ENCODE results near the gene ANP32A.

Gene ANP32A

DNA sequence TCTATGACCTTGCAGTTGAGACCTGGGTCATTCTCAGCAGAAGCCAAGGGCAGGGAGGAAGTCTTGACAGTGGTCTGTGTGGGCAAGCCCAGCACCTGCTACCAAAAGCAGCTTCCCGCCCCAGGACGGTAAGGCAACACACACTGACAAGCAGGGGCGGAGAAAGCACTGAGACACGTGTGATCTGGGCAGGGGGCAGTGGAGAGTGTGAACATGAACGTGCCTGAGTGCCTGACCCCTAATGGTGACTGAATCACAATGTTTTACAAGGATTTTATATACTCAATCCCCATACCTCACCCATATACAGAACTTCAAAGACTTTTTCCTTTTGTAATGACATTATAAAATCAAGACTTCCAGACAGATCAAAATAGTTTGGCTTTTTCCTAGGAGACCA lies 35.2 kb downstream of the ANP32A start:
- TF ChIP-seq GATA2 (IDR thresholded peaks at IDR 0.05; ENCODE audit: low read depth, low read length), result no peak
- no peak for TF ChIP-seq GATA3 (IDR thresholded peaks at IDR 0.05; ENCODE audit: low read depth, low read length)

DNA sequence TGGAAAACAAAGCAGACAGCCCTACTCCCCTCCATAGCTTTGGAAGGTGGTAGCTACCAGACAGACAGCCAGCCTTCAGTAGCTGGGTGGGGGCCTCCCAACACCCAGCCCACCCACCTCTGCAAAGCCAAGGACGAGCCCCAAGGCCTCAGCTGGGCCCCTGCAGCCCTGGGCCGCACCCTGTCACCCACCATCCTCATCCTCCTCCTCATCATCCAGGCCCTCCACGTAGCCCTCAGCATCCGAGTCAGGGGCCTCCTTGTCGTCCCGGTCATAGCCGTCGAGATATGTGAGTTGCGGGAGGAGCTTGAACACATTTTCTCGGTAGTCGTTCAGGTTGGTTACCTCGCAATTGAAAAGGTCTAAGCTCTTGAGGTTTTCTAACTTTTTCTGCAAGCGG lies 36.5 kb downstream of the ANP32A start:
- TF ChIP-seq GATA2 (IDR thresholded peaks at IDR 0.05; ENCODE audit: low read depth, low read length) (no peak), GATA3 (IDR thresholded peaks at IDR 0.05; ENCODE audit: low read depth, low read length) (no peak)

DNA sequence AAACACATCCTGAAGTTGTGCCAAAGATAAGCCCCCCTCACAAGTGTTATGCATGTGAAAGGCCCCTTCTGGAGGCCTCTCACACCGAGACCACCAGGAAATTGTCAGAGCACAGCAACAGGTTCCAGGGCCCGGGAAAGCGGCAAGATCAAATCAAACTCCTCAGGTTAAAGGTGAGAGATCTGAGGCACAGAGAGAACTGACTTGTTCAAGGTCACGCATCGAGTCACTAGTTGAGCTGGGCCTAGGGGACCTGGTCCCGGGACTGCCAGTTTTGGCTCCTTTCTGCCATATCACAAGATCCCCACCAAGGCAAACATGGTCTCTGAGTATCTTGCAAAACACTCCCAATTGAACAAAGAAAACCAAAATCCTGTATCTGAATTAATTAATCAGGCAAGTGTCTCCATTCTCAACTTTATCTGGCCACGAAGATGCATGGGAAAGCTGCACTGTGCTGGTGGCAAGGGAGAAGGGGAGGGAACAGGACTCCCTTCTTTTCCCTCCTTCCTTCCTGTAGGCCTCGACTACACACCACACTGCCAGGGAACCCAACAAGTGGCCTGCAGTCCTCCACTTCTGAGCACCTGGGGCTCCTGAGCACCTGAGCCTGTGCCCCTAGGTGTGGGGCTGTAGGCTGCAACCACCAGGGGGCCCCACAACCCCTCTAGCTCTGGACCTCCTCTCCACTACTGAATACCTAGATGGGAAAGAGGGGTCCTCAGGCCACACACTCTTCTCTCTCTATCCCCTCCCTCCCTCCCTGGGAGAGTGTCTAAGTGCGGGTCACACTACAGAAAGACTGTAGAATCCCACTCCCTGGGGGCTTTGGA lies 37.3 kb downstream of the ANP32A start:
- TF ChIP-seq GATA2 (IDR thresholded peaks at IDR 0.05; ENCODE audit: low read depth, low read length) (no peak), GATA3 (IDR thresholded peaks at IDR 0.05; ENCODE audit: low read depth, low read length) (no peak)

DNA sequence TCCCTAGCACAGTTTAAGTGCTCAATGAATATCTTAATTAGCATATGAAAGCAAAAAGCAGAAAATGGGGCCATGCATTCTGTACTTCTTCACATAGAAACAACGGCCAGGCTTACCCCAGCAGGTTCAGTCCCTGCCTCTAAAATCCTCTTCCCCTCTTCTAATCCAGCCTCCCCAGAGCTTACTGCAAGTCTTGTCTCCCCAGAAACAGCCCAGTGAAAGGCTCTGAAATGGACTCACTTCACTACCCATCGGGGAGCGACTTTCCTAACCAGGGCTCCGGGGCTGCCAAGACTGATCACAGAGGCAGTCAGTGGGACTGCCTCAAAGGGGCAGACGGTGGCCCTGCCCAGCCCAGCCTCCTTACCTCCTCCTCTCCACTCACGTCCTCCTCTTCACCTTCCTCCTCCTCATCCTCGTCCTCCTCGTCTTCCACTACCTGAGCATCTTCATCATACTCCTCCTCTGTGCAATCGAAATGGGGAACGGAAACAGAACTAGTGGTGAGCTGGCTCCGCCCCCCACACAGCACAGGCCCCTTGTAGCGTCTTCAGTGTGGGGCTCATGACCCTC lies 38.0 kb downstream of the ANP32A start:
- no peak for TF ChIP-seq GATA2 (IDR thresholded peaks at IDR 0.05; ENCODE audit: low read depth, low read length)
- TF ChIP-seq GATA3 (IDR thresholded peaks at IDR 0.05; ENCODE audit: low read depth, low read length), result no peak

DNA sequence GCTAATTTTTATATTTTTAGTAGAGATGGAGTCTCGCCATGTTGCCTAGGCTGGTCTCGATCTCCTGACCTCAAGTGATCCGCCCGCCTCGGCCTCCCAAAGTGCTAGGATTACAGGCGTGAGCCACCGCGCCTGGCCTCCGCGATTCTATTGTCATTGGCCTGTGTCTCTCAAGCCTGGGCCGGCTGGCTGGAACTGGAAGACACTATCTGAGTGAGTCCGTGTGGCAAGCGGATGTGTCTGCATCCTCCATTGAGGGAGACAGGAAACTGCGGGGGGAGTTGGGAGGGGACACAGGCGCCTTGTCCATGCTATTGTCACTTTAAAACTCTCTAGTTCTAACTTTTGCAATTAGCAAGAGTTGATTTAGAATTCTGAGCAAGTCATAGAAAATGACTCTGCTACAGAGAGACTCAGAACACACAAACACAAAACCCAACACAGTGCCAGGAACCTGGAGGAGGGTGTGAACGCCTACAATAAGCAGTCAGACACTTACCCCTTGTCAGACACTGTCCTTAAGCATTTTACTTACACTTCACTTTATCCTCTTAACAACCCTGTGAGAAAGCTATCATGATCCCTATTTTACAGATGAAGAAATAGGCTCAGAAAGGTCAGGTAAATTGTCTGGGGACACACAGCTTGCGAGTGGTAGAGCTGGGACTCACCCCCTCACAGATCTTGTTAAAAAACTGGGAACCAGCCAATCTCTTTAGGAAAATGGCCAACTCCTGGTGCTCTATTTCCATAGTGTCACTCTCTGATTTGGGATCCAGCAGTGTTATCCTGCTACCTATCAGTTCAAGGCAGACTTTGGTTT lies 38.7 kb downstream of the ANP32A start:
- TF ChIP-seq GATA3 (IDR thresholded peaks at IDR 0.05; ENCODE audit: low read depth, low read length), result no peak

DNA sequence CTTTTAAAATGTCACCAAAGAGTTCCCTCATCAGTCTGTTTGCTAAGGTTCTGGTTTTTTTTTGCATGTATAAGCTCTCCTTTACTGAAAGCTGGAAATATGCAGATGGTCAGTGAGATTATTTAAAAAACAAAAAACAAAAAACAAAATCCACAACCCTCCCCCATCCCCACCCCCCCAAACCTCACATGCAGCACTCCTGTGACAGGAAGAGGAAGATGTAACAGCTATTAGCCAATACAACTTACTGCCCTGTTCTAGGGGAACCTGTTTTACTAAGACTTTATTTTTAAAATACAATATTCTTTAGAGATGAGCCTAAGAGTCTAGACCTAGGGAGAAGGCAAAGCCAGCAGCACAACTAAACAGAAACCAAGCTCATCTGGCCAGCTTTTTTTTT lies 39.5 kb downstream of the ANP32A start:
- TF ChIP-seq GATA3 (IDR thresholded peaks at IDR 0.05; ENCODE audit: low read depth, low read length) (no peak), GATA2 (IDR thresholded peaks at IDR 0.05; ENCODE audit: low read depth, low read length) (no peak)

DNA sequence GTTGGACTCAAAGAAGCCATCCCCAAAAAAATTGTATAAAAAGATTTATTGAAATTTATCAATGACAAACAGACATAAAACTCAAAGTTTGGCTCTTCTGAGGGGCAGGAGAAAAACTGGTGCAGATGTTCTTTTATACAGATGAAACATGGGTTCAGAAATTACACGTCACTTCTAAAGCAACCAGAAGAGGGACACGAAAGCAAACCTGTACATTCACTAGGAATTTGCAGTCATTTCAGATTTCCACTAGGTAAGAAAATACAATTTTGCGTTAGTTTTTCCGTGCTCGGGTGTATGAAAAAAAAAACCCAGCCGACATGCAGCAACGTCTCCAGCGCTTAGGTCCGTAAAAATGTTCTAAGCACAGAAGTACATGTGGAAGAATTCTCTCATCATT lies 41.8 kb downstream of the ANP32A start:
- TF ChIP-seq GATA3 (IDR thresholded peaks at IDR 0.05; ENCODE audit: low read depth, low read length), result no peak
- TF ChIP-seq GATA2 (IDR thresholded peaks at IDR 0.05; ENCODE audit: low read depth, low read length), result no peak

DNA sequence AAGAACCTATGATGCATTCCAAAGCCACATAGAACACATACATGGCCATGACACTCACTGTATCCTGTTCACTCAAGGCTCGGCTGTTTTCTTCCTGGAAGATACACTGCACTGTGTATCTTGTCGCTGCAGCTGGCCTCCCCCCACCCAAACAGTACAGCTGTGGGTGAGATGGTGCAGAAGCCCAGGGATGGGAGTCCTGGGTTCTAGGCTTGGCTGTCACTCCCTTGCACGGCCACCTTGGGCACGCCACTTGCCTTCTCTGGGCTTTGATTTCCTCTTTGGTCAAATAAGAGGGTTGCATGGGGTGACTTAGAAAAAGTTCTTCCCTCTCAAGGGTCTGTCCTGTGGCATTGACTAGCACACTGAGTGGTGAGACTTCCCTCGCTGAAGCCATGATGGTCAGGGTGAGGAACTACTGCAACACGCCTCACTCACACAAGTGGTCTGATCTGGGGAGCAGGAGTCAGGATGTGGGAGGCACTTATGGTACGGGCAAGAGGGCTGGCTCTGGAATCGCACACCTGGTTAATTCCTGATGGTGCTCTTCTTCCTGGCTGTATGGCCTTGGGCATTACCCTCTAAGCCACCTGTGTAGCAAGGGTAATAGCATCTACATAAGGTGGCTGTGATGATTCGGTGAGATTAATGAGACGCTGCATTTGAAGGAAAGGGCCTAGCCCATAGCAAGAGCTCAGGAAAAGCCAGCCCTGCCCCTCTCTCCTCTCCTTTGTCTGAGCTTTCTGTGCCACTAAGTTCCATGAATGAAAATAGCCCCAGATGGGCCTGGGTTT lies 44.0 kb downstream of the ANP32A start:
- TF ChIP-seq GATA2 (IDR thresholded peaks at IDR 0.05; ENCODE audit: low read depth, low read length) (no peak), GATA3 (IDR thresholded peaks at IDR 0.05; ENCODE audit: low read depth, low read length) (no peak)

DNA sequence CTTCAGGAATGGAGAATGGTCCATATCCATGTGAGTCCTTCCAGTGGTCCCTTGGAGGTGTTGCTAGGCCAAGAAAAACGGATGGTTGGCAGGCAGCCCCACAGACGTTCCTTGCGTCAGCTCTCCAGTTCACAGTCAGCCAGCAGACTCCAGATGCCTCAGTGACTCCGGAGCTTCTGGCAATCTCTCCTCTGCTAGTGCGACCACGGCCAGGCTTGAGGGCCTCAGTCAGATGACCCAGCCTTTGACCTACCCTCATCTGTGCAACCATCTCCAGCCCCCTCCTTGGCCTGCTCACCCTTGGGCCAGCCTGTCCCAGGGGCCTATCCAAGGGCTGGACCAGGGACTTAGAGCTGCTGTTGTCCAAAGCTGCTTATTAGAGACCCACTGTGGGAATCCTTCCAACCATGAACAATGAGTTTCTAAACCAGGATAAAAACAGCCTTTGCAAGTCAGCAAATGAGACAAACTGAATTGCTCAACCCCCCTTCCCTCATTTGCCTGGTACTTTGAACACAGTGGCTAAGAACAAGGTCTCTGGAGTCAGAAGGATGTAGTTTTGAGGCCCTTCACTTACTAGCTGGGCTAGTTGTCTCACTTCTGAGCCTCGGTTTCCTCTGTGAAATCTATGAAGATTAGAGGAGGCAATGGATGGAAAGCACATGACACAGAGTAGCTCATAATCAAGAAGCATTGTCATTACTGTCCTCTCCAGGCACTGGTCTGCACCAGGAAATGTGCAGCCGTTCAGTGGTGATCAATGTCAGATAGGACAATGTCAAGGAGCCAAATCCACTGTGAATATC lies 44.8 kb downstream of the ANP32A start:
- TF ChIP-seq GATA2 (IDR thresholded peaks at IDR 0.05; ENCODE audit: low read depth, low read length) (no peak), GATA3 (IDR thresholded peaks at IDR 0.05; ENCODE audit: low read depth, low read length) (no peak)

DNA sequence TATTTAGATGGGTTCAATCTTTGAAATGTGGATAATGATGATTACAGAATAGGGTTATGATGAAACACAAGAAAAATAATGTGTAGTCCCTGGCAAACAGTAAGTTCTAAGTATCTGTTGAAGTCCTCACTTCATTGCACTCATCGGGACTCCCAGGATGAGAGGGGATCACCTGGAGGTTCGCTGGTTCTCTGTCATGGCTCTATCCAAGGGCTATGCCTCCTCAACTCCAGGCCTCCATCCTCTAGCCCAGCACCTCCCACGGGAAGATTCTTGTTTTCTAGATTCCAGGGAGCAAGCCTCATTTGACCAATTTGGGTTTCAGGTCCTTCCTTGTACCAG lies 45.5 kb downstream of the ANP32A start:
- no peak for TF ChIP-seq GATA2 (IDR thresholded peaks at IDR 0.05; ENCODE audit: low read depth, low read length)
- no peak for TF ChIP-seq GATA3 (IDR thresholded peaks at IDR 0.05; ENCODE audit: low read depth, low read length)

DNA sequence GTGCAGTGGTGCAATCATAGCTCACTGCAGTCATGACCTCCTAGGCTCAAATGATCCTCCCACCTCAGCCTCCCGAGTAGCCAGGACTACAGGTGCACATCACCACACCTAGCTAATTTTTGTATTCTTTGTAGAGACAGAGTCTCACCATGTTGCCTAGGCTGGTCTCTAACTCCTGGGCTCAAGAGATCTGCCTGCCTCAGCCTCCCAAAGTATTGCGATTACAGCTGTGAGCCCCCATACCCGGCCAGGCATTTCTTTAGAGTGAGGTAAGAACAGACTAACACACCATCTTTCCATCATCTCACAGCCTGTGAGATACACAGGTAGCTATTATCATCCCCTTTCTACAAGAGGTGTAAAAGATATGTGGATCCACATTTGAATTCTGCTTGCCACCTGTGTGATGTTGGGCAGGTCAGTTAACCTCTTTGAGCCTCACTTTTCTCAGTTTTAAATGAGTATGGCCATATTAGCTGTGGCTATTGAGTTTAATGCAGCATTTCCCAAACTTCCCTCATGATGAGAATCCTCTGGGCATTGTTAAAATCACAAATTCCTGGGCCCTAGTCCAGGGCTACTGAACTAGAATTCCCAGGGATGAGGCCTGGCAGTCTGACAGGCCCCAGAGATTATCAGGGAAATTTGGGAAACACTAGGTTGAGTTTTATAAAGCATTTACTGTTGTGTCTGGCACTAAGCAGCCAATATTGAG lies 46.0 kb downstream of the ANP32A start:
- no peak for TF ChIP-seq GATA3 (IDR thresholded peaks at IDR 0.05; ENCODE audit: low read depth, low read length)

DNA sequence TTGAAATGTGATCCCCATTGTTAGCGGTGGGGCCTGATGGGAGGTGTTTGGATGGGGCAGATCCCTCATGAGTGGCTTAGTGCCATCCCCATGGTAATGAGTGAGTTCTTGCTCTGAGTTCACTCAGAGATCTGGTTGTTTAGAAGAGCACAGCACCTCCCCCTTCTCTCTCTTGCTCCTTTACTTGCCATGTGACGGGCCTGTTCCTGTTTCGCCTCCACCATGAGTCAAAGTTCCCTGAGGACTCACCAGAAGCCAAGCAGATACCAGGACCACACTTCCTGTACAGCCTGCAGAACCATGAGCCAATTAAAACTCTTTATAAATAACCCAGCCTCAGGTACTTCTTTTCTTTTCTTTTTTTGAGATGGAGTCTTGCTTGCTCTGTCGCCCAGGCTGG lies 46.6 kb downstream of the ANP32A start:
- TF ChIP-seq GATA3 (IDR thresholded peaks at IDR 0.05; ENCODE audit: low read depth, low read length) (no peak), GATA2 (IDR thresholded peaks at IDR 0.05; ENCODE audit: low read depth, low read length) (no peak)

DNA sequence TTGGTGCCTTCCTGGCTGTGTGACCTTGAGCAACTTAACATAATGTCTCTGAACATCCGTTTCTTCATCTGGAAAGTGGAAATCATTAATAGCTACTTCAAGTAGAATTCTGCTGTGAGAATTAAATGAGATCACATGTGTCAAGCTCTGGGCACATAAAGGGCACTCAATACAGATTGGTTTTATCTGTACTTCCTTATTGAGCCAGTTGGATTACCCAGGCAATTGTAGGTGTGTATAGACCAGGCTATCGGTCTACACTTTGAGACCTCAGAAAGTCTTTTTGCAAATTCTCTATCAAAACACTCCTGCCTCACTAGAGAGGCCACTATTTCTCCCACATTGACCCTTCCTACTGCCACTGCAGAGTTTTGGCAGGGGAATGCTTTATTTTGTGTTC lies 47.7 kb downstream of the ANP32A start:
- TF ChIP-seq GATA2 (IDR thresholded peaks at IDR 0.05; ENCODE audit: low read depth, low read length) (no peak), GATA3 (IDR thresholded peaks at IDR 0.05; ENCODE audit: low read depth, low read length) (no peak)

Data from SH-SY5Y (cell line).